Duodenal mucosa (tissue), 2 donors: Measurements from ENCODE around the gene DCST2.

Experiments used
- H3K27ac ChIP-seq: one replicate; pipeline ENCODE4 v1.7.0; 2013; ENCODE audit warnings: low read depth, low read length
- H3K27me3 ChIP-seq, 2 donors: one replicate each; pipeline ENCODE4 v1.7.0; 2013; ENCODE audit warnings: low read length in 2 of 2, control low read depth in 1 of 2; ENCODE audit not compliant: insufficient read depth in 2 of 2, control insufficient read depth in 1 of 2
- H3K36me3 ChIP-seq, 2 donors: one replicate each; pipeline ENCODE4 v1.7.0; 2013; ENCODE audit warnings: low read length in 2 of 2, control low read depth in 1 of 2; ENCODE audit not compliant: insufficient read depth in 2 of 2, control insufficient read depth in 1 of 2
- H3K4me1 ChIP-seq, 2 donors: one replicate each; pipeline ENCODE4 v1.7.0; 2013; ENCODE audit warnings: low read length in 2 of 2, control low read depth in 1 of 2; ENCODE audit not compliant: insufficient read depth in 2 of 2, control insufficient read depth in 1 of 2
- H3K4me3 ChIP-seq, 2 donors: one replicate each; pipeline ENCODE4 v1.7.0; 2013; ENCODE audit warnings: low read length in 2 of 2, low read depth in 1 of 2
- H3K9ac ChIP-seq, 2 donors: one replicate each; pipeline ENCODE4 v1.7.0; 2013; ENCODE audit warnings: low read length in 2 of 2, low read depth in 1 of 2
- H3K9me3 ChIP-seq, 2 donors: one replicate each; pipeline ENCODE4 v1.7.0; 2013; ENCODE audit warnings: low read length in 2 of 2, control low read depth in 1 of 2; ENCODE audit not compliant: control insufficient read depth in 1 of 2

Gene DCST2

DNA sequence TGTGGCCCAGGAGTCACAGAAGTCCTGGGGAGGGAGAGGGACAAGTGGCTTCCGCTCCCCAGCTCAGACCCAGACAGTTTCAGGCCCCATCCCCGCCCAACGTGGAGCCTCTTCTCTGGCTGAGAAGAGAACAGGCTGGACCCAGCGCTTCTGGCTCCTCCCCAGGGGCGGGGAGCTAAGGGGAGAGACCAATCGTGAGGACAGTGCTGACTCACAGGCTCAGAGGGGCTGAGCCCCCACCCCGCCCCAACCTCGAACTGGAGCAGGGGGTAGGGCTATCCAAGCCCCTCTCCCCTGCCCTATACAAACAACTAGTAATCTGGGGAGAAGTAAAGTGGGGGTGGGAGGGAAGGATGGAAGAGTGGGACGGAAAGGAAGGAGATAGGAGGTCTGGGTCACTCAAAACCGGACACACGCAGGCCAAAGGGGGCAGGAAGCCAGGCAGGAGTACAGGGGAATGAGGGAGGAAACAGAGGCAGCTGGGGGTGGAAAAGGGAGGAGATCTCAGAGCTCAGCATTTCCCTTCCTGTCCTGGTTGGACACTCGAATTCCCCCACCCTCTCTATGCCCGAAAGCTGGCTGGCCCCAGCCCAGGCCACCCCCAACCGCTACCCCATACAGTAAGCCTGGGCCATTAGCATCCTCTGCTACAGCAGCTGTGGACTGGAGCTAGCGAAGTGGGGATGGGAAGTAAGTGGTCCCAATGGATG, 62.8 kb downstream of the DCST2 start, which contains the start of gene SHC1:
Gene SHC1 (minus strand): TSS at position 117 of the 710 bp plus-strand sequence. CDS start 221 bp downstream, outside the sequence.
- no peaks in the 10 kb centered on the region for H3K27me3 ChIP-seq
- no peaks in the 10 kb centered on the region for H3K9me3 ChIP-seq
- H3K9ac ChIP-seq: peak within 1 kb of the TSS; percentile 50 to 57
- peaks cover 40 to 43% of the 10 kb centered on the region in 2 donors for H3K4me1 ChIP-seq
- H3K36me3 ChIP-seq: peaks cover 15 to 47% of the 10 kb centered on the region in 2 donors
- peak within 1 kb of the TSS; percentile 77 for H3K27ac ChIP-seq
- peak within 1 kb of the TSS; percentile 53 to 55 for H3K4me3 ChIP-seq

- Histone ChIP-seq H3K9ac (peak overlapping the region; percentile 50 to 57), H3K27ac (peak overlapping the region; percentile 77), H3K4me3 (peak overlapping the region; percentile 48 to 53), H3K4me1 (peaks cover 40 to 43% of the 10 kb centered on the region in 2 donors), H3K9me3 (no peaks in the 10 kb centered on the region), H3K27me3 (no peaks in the 10 kb centered on the region), H3K36me3 (peaks cover 21 to 54% of the 10 kb centered on the region in 2 donors)
Measured at GRCh38 chr1:154969860-154970452, 63.6 kb downstream of the DCST2 start.

GRCh38 chr1:154969246-154969645, 64.3 kb downstream of the DCST2 start:
- no peaks in the 10 kb centered on the region for H3K9me3 ChIP-seq
- peaks cover 27 to 61% of the 10 kb centered on the region in 2 donors for H3K36me3 ChIP-seq
- H3K27ac ChIP-seq: peak overlapping the region; percentile 17
- peak overlapping the region in 1 of 2 donors; percentile 50 for H3K9ac ChIP-seq
- H3K4me1 ChIP-seq: peaks cover 40 to 43% of the 10 kb centered on the region in 2 donors
- H3K4me3 ChIP-seq: peak overlapping the region; percentile 48 to 53
- no peaks in the 10 kb centered on the region for H3K27me3 ChIP-seq

DNA sequence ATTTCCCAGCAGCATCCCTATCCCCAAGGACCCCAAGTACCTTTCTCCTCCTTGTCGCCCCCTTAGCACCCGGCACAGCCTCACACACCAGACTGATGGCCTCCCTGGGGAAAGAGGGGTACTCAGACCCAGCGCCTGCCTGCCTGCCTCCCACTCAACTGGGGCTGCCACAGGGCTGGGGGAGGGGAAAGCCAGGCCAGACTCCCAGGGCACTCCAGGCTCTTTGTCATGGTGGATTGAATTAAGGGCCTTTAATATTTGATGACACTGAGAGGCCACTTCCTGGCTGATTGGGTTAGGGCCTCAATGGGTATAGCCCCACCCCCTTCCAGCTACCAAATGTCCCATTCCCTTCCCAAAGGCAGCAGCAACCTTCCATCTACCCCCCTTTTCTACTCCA, 64.8 kb downstream of the DCST2 start:
- Histone ChIP-seq H3K9me3 (no peaks in the 10 kb centered on the region), H3K36me3 (peaks cover 31 to 66% of the 10 kb centered on the region in 2 donors), H3K9ac (peak overlapping the region in 1 of 2 donors; percentile 50), H3K4me1 (peaks cover 40 to 43% of the 10 kb centered on the region in 2 donors), H3K4me3 (no peak overlapping the region), H3K27ac (no peak overlapping the region), H3K27me3 (no peaks in the 10 kb centered on the region)
